Thyroid gland (tissue), 4 donors: ENCODE results near the gene LHB.
"Not testable (repeated sequence)": the region's sequence is repeated elsewhere in the genome, so short reads cannot be mapped to it uniquely, and the experiment has no call there.

Experiments used
- POLR2A ChIP-seq, 2 donors: fragments of 450-650 bp; IDR thresholded peaks; one replicate each; pipeline ENCODE4 v1.6.1; 2017; ENCODE audit warnings: antibody characterized with exemption in 2 of 2, mild to moderate bottlenecking in 2 of 2, moderate library complexity in 1 of 2
- TF ChIP-seq, protein P1 (sequence below), 6 experiments: fragments of 200-600 bp in 3 of 6; fragments of 450-650 bp in 3 of 6; sonication (generic) in 3 of 6; IDR thresholded peaks; one replicate each; pipeline ENCODE4 v1.5.1; 2016 to 2019; ENCODE audit warnings: antibody characterized with exemption in 6 of 6, mild to moderate bottlenecking in 2 of 6, inconsistent platforms in 1 of 6, moderate library complexity in 1 of 6

DNA sequence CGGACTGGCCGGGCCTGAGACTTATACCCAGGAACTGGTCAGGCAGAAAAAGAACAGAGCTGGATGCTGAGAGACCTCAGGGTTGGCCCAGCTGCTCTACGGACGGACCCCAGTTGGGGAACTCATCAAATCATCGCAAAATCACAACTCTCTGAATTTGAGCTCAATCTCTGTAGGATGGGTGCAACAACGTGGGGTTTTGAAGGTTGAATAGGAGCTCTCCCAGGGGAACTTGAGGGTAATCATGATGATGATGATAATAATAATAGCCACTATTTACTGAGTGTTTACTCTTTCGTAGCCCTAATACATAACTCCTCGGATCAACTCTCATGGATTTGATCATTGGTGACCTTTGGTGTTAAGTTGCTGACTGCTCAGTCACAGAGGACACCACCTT lies 13.4 kb upstream of the LHB start:
- TF ChIP-seq, protein P1, sequence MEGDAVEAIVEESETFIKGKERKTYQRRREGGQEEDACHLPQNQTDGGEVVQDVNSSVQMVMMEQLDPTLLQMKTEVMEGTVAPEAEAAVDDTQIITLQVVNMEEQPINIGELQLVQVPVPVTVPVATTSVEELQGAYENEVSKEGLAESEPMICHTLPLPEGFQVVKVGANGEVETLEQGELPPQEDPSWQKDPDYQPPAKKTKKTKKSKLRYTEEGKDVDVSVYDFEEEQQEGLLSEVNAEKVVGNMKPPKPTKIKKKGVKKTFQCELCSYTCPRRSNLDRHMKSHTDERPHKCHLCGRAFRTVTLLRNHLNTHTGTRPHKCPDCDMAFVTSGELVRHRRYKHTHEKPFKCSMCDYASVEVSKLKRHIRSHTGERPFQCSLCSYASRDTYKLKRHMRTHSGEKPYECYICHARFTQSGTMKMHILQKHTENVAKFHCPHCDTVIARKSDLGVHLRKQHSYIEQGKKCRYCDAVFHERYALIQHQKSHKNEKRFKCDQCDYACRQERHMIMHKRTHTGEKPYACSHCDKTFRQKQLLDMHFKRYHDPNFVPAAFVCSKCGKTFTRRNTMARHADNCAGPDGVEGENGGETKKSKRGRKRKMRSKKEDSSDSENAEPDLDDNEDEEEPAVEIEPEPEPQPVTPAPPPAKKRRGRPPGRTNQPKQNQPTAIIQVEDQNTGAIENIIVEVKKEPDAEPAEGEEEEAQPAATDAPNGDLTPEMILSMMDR (IDR thresholded peaks at IDR 0.05) = not testable (repeated sequence)
- not testable (repeated sequence) for TF ChIP-seq POLR2A (IDR thresholded peaks at IDR 0.05)
